ENCODE results near the gene RCOR1. TPM values are rescaled to one million over a fixed set of nuclear protein-coding genes. Genes with fewer than 3 reads are reported as not detected.
A peak's percentile ranks its signal among the peaks of the same experiment; 100 is the strongest.

The RCOR1 gene
- total RNA-seq, 1 experiment from 2014 or later = 25.4 TPM

DNA sequence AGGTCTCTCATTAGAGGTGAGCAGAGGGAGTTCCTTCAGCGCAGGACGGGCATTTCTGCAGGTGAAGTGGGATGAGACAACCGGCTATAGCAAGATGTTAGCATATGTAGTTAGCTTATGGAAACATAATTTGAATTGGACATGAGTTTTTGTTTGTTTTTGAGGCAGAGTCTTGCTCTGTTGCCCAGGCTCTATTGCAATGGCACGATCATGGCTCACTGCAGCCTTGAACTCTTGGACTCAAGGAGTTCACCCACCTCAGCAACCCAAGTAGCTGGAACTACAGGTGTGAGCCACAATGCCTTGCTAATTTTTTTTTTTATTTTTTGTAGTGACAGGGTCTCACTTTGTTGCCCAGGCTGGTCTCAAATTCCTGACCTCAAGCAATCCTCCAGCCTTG, 69.2 kb downstream of the RCOR1 start:
- peak overlapping the region; percentile 60 for H3K27ac Mint-ChIP-seq
- TF ChIP-seq ZNF121 (CRISPR knock-in tag; IDR thresholded peaks at IDR 0.05) = peak; percentile 79; the same call in 1 of the 2 replicates
- TF ChIP-seq, protein P1, sequence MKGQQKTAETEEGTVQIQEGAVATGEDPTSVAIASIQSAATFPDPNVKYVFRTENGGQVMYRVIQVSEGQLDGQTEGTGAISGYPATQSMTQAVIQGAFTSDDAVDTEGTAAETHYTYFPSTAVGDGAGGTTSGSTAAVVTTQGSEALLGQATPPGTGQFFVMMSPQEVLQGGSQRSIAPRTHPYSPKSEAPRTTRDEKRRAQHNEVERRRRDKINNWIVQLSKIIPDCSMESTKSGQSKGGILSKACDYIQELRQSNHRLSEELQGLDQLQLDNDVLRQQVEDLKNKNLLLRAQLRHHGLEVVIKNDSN (CRISPR knock-in tag; IDR thresholded peaks at IDR 0.05) = no peak
- no peaks in the 10 kb centered on the region for H3K36me3 Mint-ChIP-seq
- H3K9me3 Mint-ChIP-seq = no peaks in the 10 kb centered on the region
- ChIA-PET CTCF (interaction anchor here (1.2 to 1.8 kb wide), 2 partner anchors 33 to 137 kb away, joined by 4 to 9 read pairs; no protein-coding TSS in a partner anchor), POLR2A (no interaction called here)
- no peaks in the 10 kb centered on the region for H3K27me3 Mint-ChIP-seq (ENCODE audit: low read depth)
- no peak for ATAC-seq
- DNase-seq (ENCODE audit: low spot score) = no peak
- H3K4me3 Mint-ChIP-seq = no peak overlapping the region
- peaks cover 70% of the 10 kb centered on the region for H3K4me1 Mint-ChIP-seq

DNA sequence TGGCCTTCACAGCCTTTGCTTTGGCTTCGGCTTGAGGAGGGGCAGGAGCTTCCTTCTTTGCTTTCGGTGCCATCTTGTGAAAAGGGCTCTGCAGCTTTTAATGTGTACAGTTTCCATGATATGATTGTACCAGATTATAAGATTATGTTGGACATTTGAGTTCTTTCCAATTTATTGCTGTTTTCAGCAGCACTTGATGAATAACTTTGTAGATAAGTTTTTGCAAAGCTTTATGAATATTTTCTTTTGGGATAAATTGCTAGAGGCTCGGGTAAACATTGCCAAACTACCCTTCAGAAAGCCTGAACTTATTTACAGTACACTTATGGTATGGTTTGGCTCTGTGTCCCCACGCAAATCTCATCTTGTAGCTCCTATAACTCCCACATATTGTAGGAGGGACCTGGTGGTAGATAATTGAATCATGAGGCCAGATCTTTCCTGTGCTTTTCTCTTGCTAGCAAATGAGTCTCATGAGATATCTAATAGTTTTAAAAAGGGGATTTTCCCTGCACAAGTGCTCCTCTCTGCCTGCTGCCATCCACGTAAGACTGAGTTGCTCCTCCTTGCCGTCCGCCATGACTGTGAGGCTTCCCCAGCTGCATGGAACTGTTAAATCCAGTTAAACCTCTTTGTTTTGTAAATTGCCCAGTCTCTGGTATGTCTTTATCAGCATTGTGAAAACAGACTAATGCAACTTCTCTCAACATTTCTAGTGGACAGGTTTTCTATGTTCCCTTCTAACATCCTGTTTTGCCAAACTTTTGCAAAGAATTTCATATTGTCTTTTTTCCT, 70.4 kb downstream of the RCOR1 start:
- H3K36me3 Mint-ChIP-seq = no peaks in the 10 kb centered on the region
- TF ChIP-seq, protein P1 (CRISPR knock-in tag; IDR thresholded peaks at IDR 0.05) = no peak
- TF ChIP-seq ELF4 (CRISPR knock-in tag; IDR thresholded peaks at IDR 0.05; ENCODE audit: low read depth) (no peak), ZNF138 (CRISPR knock-in tag; conservative IDR thresholded peaks at IDR 0.05) (no peak), NR1H2 (CRISPR knock-in tag; IDR thresholded peaks at IDR 0.05) (no peak), TP53 (CRISPR knock-in tag; IDR thresholded peaks at IDR 0.05) (no peak), CREB1 (CRISPR knock-in tag; IDR thresholded peaks at IDR 0.05) (no peak), KAT7 (CRISPR knock-in tag; IDR thresholded peaks at IDR 0.05; ENCODE audit: borderline replicate concordance) (no peak), OVOL2 (CRISPR knock-in tag; IDR thresholded peaks at IDR 0.05; ENCODE audit: borderline replicate concordance) (no peak), MYBL2 (CRISPR knock-in tag; IDR thresholded peaks at IDR 0.05) (no peak), ESRRA (CRISPR knock-in tag; IDR thresholded peaks at IDR 0.05; ENCODE audit: borderline replicate concordance) (no peak), ZNF416 (CRISPR knock-in tag; IDR thresholded peaks at IDR 0.05) (no peak), GRHL2 (CRISPR knock-in tag; IDR thresholded peaks at IDR 0.05; ENCODE audit: insufficient replicate concordance, severe bottlenecking) (no peak), NFYB (CRISPR knock-in tag; conservative IDR thresholded peaks at IDR 0.05; ENCODE audit: low read depth) (no peak)
- TF ChIP-seq, protein P2, sequence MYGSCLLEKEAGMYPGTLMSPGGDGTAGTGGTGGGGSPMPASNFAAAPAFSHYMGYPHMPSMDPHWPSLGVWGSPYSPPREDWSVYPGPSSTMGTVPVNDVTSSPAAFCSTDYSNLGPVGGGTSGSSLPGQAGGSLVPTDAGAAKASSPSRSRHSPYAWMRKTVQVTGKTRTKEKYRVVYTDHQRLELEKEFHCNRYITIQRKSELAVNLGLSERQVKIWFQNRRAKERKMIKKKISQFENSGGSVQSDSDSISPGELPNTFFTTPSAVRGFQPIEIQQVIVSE (CRISPR knock-in tag; IDR thresholded peaks at IDR 0.05; ENCODE audit: borderline replicate concordance) = no peak
- TF ChIP-seq, protein P3, sequence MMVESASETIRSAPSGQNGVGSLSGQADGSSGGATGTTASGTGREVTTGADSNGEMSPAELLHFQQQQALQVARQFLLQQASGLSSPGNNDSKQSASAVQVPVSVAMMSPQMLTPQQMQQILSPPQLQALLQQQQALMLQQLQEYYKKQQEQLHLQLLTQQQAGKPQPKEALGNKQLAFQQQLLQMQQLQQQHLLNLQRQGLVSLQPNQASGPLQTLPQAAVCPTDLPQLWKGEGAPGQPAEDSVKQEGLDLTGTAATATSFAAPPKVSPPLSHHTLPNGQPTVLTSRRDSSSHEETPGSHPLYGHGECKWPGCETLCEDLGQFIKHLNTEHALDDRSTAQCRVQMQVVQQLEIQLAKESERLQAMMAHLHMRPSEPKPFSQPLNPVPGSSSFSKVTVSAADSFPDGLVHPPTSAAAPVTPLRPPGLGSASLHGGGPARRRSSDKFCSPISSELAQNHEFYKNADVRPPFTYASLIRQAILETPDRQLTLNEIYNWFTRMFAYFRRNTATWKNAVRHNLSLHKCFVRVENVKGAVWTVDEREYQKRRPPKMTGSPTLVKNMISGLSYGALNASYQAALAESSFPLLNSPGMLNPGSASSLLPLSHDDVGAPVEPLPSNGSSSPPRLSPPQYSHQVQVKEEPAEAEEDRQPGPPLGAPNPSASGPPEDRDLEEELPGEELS (CRISPR knock-in tag; IDR thresholded peaks at IDR 0.05) = no peak
- TF ChIP-seq, protein P4, sequence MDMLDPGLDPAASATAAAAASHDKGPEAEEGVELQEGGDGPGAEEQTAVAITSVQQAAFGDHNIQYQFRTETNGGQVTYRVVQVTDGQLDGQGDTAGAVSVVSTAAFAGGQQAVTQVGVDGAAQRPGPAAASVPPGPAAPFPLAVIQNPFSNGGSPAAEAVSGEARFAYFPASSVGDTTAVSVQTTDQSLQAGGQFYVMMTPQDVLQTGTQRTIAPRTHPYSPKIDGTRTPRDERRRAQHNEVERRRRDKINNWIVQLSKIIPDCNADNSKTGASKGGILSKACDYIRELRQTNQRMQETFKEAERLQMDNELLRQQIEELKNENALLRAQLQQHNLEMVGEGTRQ (CRISPR knock-in tag; IDR thresholded peaks at IDR 0.05) = no peak
- H3K4me3 Mint-ChIP-seq = peak overlapping the region; percentile 36
- peak; percentile 42 for DNase-seq (ENCODE audit: low spot score)
- peak; percentile 85 for ATAC-seq
- peaks cover 77% of the 10 kb centered on the region for H3K4me1 Mint-ChIP-seq
- H3K27ac Mint-ChIP-seq = peak overlapping the region; percentile 95
- ChIA-PET CTCF (interaction anchor here (1.0 to 1.8 kb wide), 3 partner anchors 31 to 442 kb away, joined by 3 to 9 read pairs (median 4); no protein-coding TSS in a partner anchor), POLR2A (interaction anchor here (0.6 kb wide), 1 partner anchor 141 kb away, joined by 3 read pairs; no protein-coding TSS in a partner anchor)
- no peaks in the 10 kb centered on the region for H3K9me3 Mint-ChIP-seq
- H3K27me3 Mint-ChIP-seq (ENCODE audit: low read depth) = no peaks in the 10 kb centered on the region
